ENCODE results near the gene F2R.
"Not testable (repeated sequence)": the region's sequence is repeated elsewhere in the genome, so short reads cannot be mapped to it uniquely, and the experiment has no call there.

F2R gene

GRCh38 chr5:76776391-76776790 lies 60.5 kb downstream of the F2R start:
- H3K27ac ChIP-seq: no peak overlapping the region
- no peak overlapping the region for H3K4me3 ChIP-seq (ENCODE audit: low read depth, low read length)
- no peaks in the 10 kb centered on the region for H3K36me3 ChIP-seq
- H3K27me3 ChIP-seq (ENCODE audit: insufficient read depth, low read depth, severe bottlenecking): no peaks in the 10 kb centered on the region
- no peaks in the 10 kb centered on the region for H3K9me3 ChIP-seq (ENCODE audit: severe bottlenecking)
- no peak for DNase-seq
- TF ChIP-seq, protein P1, sequence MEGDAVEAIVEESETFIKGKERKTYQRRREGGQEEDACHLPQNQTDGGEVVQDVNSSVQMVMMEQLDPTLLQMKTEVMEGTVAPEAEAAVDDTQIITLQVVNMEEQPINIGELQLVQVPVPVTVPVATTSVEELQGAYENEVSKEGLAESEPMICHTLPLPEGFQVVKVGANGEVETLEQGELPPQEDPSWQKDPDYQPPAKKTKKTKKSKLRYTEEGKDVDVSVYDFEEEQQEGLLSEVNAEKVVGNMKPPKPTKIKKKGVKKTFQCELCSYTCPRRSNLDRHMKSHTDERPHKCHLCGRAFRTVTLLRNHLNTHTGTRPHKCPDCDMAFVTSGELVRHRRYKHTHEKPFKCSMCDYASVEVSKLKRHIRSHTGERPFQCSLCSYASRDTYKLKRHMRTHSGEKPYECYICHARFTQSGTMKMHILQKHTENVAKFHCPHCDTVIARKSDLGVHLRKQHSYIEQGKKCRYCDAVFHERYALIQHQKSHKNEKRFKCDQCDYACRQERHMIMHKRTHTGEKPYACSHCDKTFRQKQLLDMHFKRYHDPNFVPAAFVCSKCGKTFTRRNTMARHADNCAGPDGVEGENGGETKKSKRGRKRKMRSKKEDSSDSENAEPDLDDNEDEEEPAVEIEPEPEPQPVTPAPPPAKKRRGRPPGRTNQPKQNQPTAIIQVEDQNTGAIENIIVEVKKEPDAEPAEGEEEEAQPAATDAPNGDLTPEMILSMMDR (IDR thresholded peaks at IDR 0.05; ENCODE audit: low read depth, low read length): no peak

- H3K36me3 ChIP-seq; DNase-seq; H3K27ac ChIP-seq; H3K9me3 ChIP-seq (ENCODE audit: severe bottlenecking); H3K4me3 ChIP-seq (ENCODE audit: low read depth, low read length); H3K27me3 ChIP-seq (ENCODE audit: insufficient read depth, low read depth, severe bottlenecking): not testable (repeated sequence)
Observed at GRCh38 chr5:76780616-76781015, 64.7 kb downstream of the F2R start.

DNA sequence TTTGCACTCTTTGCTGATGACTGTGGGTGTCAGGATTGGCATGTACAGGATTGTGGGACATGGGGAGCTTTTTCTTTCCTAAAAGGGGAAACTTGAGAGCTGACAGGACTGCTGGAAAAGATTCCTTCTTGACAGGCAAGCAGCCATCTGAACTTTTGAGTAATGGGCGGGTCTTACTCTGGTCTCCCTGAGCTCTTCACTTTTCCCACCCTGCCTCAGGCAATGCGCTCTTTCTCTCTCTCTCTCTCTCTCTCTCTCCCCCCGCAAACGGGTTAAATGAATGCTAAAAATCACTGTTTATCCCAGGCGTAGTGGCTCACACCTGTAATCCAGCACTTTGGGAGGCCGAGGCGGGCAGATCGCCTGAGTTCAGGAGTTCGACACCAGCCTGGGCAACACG lies 65.8 kb downstream of the F2R start:
- no peak overlapping the region for H3K27ac ChIP-seq

GRCh38 chr5:76782444-76782843 lies 66.5 kb downstream of the F2R start:
- no peaks in the 10 kb centered on the region for H3K27me3 ChIP-seq (ENCODE audit: insufficient read depth, low read depth, severe bottlenecking)
- no peak for DNase-seq
- H3K36me3 ChIP-seq: no peaks in the 10 kb centered on the region
- no peak overlapping the region for H3K27ac ChIP-seq
- no peak overlapping the region for H3K4me3 ChIP-seq (ENCODE audit: low read depth, low read length)
- TF ChIP-seq, protein P1 (IDR thresholded peaks at IDR 0.05; ENCODE audit: low read depth, low read length): no peak
- no peaks in the 10 kb centered on the region for H3K9me3 ChIP-seq (ENCODE audit: severe bottlenecking)

More for the DNA sequence above, 65.8 kb downstream of the F2R start:
- no peaks in the 10 kb centered on the region for H3K27me3 ChIP-seq (ENCODE audit: insufficient read depth, low read depth, severe bottlenecking)
- DNase-seq: no peak
- H3K9me3 ChIP-seq (ENCODE audit: severe bottlenecking): no peaks in the 10 kb centered on the region
- H3K36me3 ChIP-seq: no peaks in the 10 kb centered on the region
- TF ChIP-seq, protein P1 (IDR thresholded peaks at IDR 0.05; ENCODE audit: low read depth, low read length): no peak
- H3K4me3 ChIP-seq (ENCODE audit: low read depth, low read length): no peak overlapping the region
